NB4 (cell line): ENCODE measurements around the gene TTLL7.

Source experiments
- CTCF ChIP-seq: IDR thresholded peaks from one replicate; pipeline ENCODE4 v1.5.1; 2012; ENCODE audit warnings: low read depth, low read length
- POLR2A ChIP-seq: IDR thresholded peaks from 2 replicates; pipeline ENCODE4 v1.6.1; 2011; ENCODE audit warnings: mild to moderate bottlenecking; ENCODE audit not compliant: insufficient read length; ENCODE audit errors: extremely low read depth
- TF ChIP-seq, protein P1 (sequence below): IDR thresholded peaks from 2 replicates; pipeline ENCODE4 v1.6.1; 2011; ENCODE audit warnings: low read depth, low read length

GRCh38 chr1:83999316-83999819 lies 436 bp upstream of the TTLL7 start:
- no peak for TF ChIP-seq CTCF
- no peak for TF ChIP-seq POLR2A
- TF ChIP-seq, protein P1, sequence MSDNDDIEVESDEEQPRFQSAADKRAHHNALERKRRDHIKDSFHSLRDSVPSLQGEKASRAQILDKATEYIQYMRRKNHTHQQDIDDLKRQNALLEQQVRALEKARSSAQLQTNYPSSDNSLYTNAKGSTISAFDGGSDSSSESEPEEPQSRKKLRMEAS: no peak
